ENCODE measurements around the gene IRAK1BP1.

DNA sequence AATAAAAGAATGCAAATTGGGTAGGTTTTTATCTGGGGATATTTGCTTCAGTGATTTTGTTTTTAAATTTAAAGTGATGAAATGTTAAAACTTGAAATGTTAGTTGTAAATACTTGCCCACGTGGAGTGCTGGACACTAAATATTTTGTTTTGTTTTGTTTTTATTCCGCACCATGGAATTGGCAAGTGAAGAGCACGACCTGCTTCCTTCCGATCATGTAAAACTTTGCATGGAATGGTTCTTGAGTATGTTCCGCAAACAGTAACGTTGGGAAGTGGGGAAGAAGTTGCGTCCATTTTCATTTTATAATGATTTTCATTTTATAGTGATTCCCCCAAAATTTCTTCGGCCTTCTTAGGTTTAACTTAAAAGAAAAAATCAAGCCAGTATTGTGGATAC, 765 bp downstream of the IRAK1BP1 start:
- TF ChIP-seq, protein P1, sequence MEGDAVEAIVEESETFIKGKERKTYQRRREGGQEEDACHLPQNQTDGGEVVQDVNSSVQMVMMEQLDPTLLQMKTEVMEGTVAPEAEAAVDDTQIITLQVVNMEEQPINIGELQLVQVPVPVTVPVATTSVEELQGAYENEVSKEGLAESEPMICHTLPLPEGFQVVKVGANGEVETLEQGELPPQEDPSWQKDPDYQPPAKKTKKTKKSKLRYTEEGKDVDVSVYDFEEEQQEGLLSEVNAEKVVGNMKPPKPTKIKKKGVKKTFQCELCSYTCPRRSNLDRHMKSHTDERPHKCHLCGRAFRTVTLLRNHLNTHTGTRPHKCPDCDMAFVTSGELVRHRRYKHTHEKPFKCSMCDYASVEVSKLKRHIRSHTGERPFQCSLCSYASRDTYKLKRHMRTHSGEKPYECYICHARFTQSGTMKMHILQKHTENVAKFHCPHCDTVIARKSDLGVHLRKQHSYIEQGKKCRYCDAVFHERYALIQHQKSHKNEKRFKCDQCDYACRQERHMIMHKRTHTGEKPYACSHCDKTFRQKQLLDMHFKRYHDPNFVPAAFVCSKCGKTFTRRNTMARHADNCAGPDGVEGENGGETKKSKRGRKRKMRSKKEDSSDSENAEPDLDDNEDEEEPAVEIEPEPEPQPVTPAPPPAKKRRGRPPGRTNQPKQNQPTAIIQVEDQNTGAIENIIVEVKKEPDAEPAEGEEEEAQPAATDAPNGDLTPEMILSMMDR (optimal IDR thresholded peaks at IDR 0.05 in 1 of 3, IDR thresholded peaks at IDR 0.05 in 1 of 3, conservative IDR thresholded peaks at IDR 0.05 in 1 of 3; ENCODE audit: extremely low read depth in 1 of 3, insufficient read depth in 2 of 3, low read length in 3 of 3) = no peak
- no peak for TF ChIP-seq EZH2 (IDR thresholded peaks at IDR 0.05; ENCODE audit: low read length)
